Measurements from ENCODE around the gene PKNOX1.

- TF ChIP-seq CTCF (IDR thresholded peaks at IDR 0.05) (no peak), POLR2A (IDR thresholded peaks at IDR 0.05) (no peak)
Observed at GRCh38 chr21:42988236-42988965, 14.0 kb downstream of the PKNOX1 start.
